ENCODE data around the gene SELENBP1. TPM values are rescaled to one million over a fixed set of nuclear protein-coding genes. Genes with fewer than 3 reads are reported as not detected.

The SELENBP1 gene
- total and polyA plus RNA-seq, 2 of the 13 experiments (the other 11 are each of a cell fraction or from before 2014, with no cell fraction given) = 27.8 to 29.0 TPM

- ATAC-seq = peak; percentile 98
- intact Hi-C loops (cut with micrococcal nuclease; ENCODE audit: unreplicated experiment) (loop anchor here (2.0 to 5.0 kb wide), 2 partner anchors 26 to 150 kb away; partner anchors contain the start of genes PIP5K1A and SELENBP1), in situ Hi-C loops (cut with HindIII; ENCODE audit: extremely low pct_ligation_motif_present, low pct_unique_long_range_greater_than_20kb) (no loop called here)
- peak within 1 kb of the TSS; percentile 67 for H2AFZ ChIP-seq (ENCODE audit: low read length)
- H3K4me3 ChIP-seq (replicated peaks in 1 of 3; ENCODE audit: insufficient read depth in 1 of 3, low read depth in 2 of 3, low read length in 3 of 3) = peak within 1 kb of the TSS; percentile 62 to 73 (median 72)
- H3K9ac ChIP-seq (ENCODE audit: insufficient read depth, low read depth, low read length) = peak within 1 kb of the TSS; percentile 77
- H4K20me1 ChIP-seq (ENCODE audit: insufficient read depth, low read length) = no peaks in the 10 kb centered on the region
- H3K27me3 ChIP-seq (ENCODE audit: control insufficient read depth in 1 of 2, insufficient read depth in 2 of 2, low read length in 2 of 2) = no peaks in the 10 kb centered on the region
- H3K9me3 ChIP-seq (ENCODE audit: low read length) = peaks cover 2% of the 10 kb centered on the region
- CTCF ChIA-PET (ENCODE audit: low intra/inter-chr PET ratio, low total read pairs) = no interaction called here
- FAIRE-seq = peak; percentile 97
- peak within 1 kb of the TSS; percentile 87 for H3K27ac ChIP-seq (ENCODE audit: extremely low read length, insufficient read depth, low read length)
- peak within 1 kb of the TSS; percentile 73 for H3K4me2 ChIP-seq (ENCODE audit: low read depth, low read length)
- DNase-seq (ENCODE audit: low spot score) = peak; percentile 95
- BruUV-seq (replicated peaks) = TSS peak; percentile 91
- WGBS (ENCODE audit: low lambda C conversion rate) = 1% methylated on average over 31 of the region's 38 CpGs
- POLR2A ChIA-PET = interaction anchor here (1.2 to 1.5 kb wide), 3 partner anchors 19 to 52 kb away, joined by 5 to 6 read pairs (median 6); partner anchors contain the start of genes PI4KB, PSMB4 and SELENBP1
- H3K4me1 ChIP-seq (ENCODE audit: insufficient read depth, low read length) = peaks cover 19% of the 10 kb centered on the region
- no peaks in the 10 kb centered on the region for H3K79me2 ChIP-seq (ENCODE audit: insufficient read depth, low read length)
- H3K36me3 ChIP-seq (replicated peaks in 1 of 2; ENCODE audit: control insufficient read depth in 1 of 2, insufficient read depth in 2 of 2, low read length in 2 of 2) = peaks cover 7 to 24% of the 10 kb centered on the region in 2 experiments; a peak in 3 of 5 replicates
- TF ChIP-seq RORA (CRISPR knock-in tag; IDR thresholded peaks at IDR 0.05) (no peak), E2F1 (CRISPR knock-in tag; IDR thresholded peaks at IDR 0.05) (no peak), ZNF441 (CRISPR knock-in tag; IDR thresholded peaks at IDR 0.05; ENCODE audit: borderline replicate concordance) (no peak), ZNF276 (CRISPR knock-in tag; IDR thresholded peaks at IDR 0.05; ENCODE audit: low read depth) (peak; percentile 79; the same call in 1 of the 2 replicates), FOXO4 (CRISPR knock-in tag; conservative IDR thresholded peaks at IDR 0.05) (no peak), ZNF230 (CRISPR knock-in tag; IDR thresholded peaks at IDR 0.05) (no peak), EZH2 (conservative IDR thresholded peaks at IDR 0.05; ENCODE audit: low read depth, low read length) (no peak), ZNF564 (CRISPR knock-in tag; IDR thresholded peaks at IDR 0.05) (no peak), NR3C1 (CRISPR knock-in tag; IDR thresholded peaks at IDR 0.05) (no peak), SIX4 (CRISPR knock-in tag; IDR thresholded peaks at IDR 0.05) (no peak), RCOR2 (CRISPR knock-in tag; IDR thresholded peaks at IDR 0.05) (no peak), TSC22D2 (CRISPR knock-in tag; IDR thresholded peaks at IDR 0.05; ENCODE audit: borderline replicate concordance) (no peak), HIVEP1 (CRISPR knock-in tag; IDR thresholded peaks at IDR 0.05) (no peak), ZNF589 (CRISPR knock-in tag; conservative IDR thresholded peaks at IDR 0.05) (no peak), SAFB2 (CRISPR knock-in tag; IDR thresholded peaks at IDR 0.05; ENCODE audit: borderline replicate concordance, low read depth) (no peak), MTA3 (CRISPR knock-in tag; IDR thresholded peaks at IDR 0.05) (no peak), ATF7 (IDR thresholded peaks at IDR 0.05) (peak; percentile 42; the same call in 1 of the 2 replicates), ATF7 (CRISPR knock-in tag; IDR thresholded peaks at IDR 0.05) (peak; percentile 61), GLI4 (CRISPR knock-in tag; IDR thresholded peaks at IDR 0.05; ENCODE audit: borderline replicate concordance) (no peak)
- TF ChIP-seq, protein P1, sequence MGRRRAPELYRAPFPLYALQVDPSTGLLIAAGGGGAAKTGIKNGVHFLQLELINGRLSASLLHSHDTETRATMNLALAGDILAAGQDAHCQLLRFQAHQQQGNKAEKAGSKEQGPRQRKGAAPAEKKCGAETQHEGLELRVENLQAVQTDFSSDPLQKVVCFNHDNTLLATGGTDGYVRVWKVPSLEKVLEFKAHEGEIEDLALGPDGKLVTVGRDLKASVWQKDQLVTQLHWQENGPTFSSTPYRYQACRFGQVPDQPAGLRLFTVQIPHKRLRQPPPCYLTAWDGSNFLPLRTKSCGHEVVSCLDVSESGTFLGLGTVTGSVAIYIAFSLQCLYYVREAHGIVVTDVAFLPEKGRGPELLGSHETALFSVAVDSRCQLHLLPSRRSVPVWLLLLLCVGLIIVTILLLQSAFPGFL (CRISPR knock-in tag; IDR thresholded peaks at IDR 0.05) = no peak
Measured at GRCh38 chr1:151346769-151347522, 25.6 kb downstream of the SELENBP1 start, which contains the start of gene RFX5. Gene RFX5 (minus strand): TSS chr1:151347252. CDS start chr1:151346320, 932 bp downstream.
